HepG2 (cell line): Measurements from ENCODE around the gene NDUFA13.

ENCODE experiments used
- CBFB ChIP-seq: sonication (generic); formaldehyde crosslinking; IDR thresholded peaks from 2 replicates; pipeline ENCODE4 v1.4.0; 2020; ENCODE audit warnings: missing genetic modification reagents
- FOSL1 ChIP-seq: sonication (generic); formaldehyde crosslinking; IDR thresholded peaks from 2 replicates; pipeline ENCODE4 v1.9.0; 2021; ENCODE audit warnings: missing genetic modification reagents, borderline replicate concordance
- FOXA1 ChIP-seq, 2 experiments: fragments of 450-650 bp in 1 of 2; sonication (generic) in 1 of 2; formaldehyde crosslinking in 1 of 2; IDR thresholded peaks; 2 replicates each; pipeline versions ENCODE4 v1.4.0 to v1.6.1; 2016 to 2020; ENCODE audit warnings: missing genetic modification reagents in 1 of 2
- FOXP1 ChIP-seq, 2 experiments: fragments of 450-650 bp in 1 of 2; IDR thresholded peaks; 2 replicates each; pipeline ENCODE4 v1.6.1; 2017 to 2018; ENCODE audit warnings: antibody characterized with exemption in 1 of 2
- HMG20B ChIP-seq: conservative IDR thresholded peaks from 2 replicates; pipeline ENCODE4 v1.6.1; 2016; ENCODE audit warnings: missing genetic modification reagents, missing compliant biosample characterization
- KLF16 ChIP-seq, 2 experiments: sonication (generic) in 1 of 2; formaldehyde crosslinking in 1 of 2; IDR thresholded peaks; 2 replicates each; pipeline versions ENCODE4 v1.6.1 to v1.8.0; 2016 to 2023; ENCODE audit warnings: missing genetic modification reagents in 2 of 2, missing compliant biosample characterization in 1 of 2
- POLR2A ChIP-seq, 2 experiments: IDR thresholded peaks; 2 replicates each; pipeline ENCODE4 v1.6.1; 2011; ENCODE audit warnings: low read depth in 2 of 2, low read length in 2 of 2, mild to moderate bottlenecking in 1 of 2, moderate library complexity in 1 of 2; ENCODE audit not compliant: insufficient read depth in 1 of 2
- PPARG ChIP-seq: conservative IDR thresholded peaks from 2 replicates; pipeline ENCODE4 v1.6.1; 2016; ENCODE audit warnings: missing biosample characterization, missing genetic modification reagents
- TF ChIP-seq, protein P1 (sequence below): sonication (generic); formaldehyde crosslinking; IDR thresholded peaks from 2 replicates; pipeline ENCODE4 v1.5.0; 2020; ENCODE audit warnings: mild to moderate bottlenecking, missing genetic modification reagents, moderate library complexity
- TF ChIP-seq, protein P2 (sequence below): sonication (generic); formaldehyde crosslinking; IDR thresholded peaks from 2 replicates; pipeline ENCODE4 v1.5.1; 2020; ENCODE audit warnings: missing genetic modification reagents, mild to moderate bottlenecking, borderline replicate concordance
- TF ChIP-seq, protein P3 (sequence below): sonication (generic); formaldehyde crosslinking; conservative IDR thresholded peaks from 2 replicates; pipeline ENCODE4 v1.4.0; 2020; ENCODE audit warnings: missing genetic modification reagents

DNA sequence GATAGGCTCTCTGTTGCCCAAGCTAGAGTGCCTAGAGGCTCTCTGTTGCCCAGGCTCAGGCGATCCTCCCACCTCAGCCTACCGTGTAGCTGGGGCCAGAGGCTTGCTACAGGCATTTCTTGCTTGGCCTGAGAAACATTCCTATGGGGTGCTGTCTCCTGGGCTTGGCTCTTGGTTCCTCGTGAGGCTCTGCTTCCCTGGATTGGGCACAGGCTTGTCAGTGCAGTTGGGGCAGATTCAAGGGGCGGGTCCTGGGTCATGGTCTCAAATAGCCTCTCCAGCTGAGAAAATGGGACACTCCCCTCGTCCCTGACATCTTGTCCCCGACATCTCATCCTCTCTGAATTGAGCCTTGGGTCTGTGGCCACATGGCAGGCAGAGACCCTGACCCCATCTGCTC lies 5.6 kb upstream of the NDUFA13 start:
- TF ChIP-seq FOXP1 (IDR thresholded peaks at IDR 0.05) (no peak), FOXP1 (CRISPR knock-in tag; IDR thresholded peaks at IDR 0.05) (no peak), CBFB (CRISPR knock-in tag) (no peak), FOSL1 (CRISPR knock-in tag) (no peak), PPARG (no peak), HMG20B (no peak), POLR2A (IDR thresholded peaks at IDR 0.05; ENCODE audit: insufficient read depth in 1 of 2, low read depth in 2 of 2, low read length in 2 of 2) (no peak), FOXA1 (IDR thresholded peaks at IDR 0.05) (no peak), FOXA1 (CRISPR knock-in tag; IDR thresholded peaks at IDR 0.05) (no peak), KLF16 (CRISPR knock-in tag; IDR thresholded peaks at IDR 0.05) (no peak)
- TF ChIP-seq, protein P1, sequence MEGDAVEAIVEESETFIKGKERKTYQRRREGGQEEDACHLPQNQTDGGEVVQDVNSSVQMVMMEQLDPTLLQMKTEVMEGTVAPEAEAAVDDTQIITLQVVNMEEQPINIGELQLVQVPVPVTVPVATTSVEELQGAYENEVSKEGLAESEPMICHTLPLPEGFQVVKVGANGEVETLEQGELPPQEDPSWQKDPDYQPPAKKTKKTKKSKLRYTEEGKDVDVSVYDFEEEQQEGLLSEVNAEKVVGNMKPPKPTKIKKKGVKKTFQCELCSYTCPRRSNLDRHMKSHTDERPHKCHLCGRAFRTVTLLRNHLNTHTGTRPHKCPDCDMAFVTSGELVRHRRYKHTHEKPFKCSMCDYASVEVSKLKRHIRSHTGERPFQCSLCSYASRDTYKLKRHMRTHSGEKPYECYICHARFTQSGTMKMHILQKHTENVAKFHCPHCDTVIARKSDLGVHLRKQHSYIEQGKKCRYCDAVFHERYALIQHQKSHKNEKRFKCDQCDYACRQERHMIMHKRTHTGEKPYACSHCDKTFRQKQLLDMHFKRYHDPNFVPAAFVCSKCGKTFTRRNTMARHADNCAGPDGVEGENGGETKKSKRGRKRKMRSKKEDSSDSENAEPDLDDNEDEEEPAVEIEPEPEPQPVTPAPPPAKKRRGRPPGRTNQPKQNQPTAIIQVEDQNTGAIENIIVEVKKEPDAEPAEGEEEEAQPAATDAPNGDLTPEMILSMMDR, result no peak
- TF ChIP-seq, protein P2, sequence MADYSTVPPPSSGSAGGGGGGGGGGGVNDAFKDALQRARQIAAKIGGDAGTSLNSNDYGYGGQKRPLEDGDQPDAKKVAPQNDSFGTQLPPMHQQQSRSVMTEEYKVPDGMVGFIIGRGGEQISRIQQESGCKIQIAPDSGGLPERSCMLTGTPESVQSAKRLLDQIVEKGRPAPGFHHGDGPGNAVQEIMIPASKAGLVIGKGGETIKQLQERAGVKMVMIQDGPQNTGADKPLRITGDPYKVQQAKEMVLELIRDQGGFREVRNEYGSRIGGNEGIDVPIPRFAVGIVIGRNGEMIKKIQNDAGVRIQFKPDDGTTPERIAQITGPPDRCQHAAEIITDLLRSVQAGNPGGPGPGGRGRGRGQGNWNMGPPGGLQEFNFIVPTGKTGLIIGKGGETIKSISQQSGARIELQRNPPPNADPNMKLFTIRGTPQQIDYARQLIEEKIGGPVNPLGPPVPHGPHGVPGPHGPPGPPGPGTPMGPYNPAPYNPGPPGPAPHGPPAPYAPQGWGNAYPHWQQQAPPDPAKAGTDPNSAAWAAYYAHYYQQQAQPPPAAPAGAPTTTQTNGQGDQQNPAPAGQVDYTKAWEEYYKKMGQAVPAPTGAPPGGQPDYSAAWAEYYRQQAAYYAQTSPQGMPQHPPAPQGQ, result no peak
- TF ChIP-seq, protein P3, sequence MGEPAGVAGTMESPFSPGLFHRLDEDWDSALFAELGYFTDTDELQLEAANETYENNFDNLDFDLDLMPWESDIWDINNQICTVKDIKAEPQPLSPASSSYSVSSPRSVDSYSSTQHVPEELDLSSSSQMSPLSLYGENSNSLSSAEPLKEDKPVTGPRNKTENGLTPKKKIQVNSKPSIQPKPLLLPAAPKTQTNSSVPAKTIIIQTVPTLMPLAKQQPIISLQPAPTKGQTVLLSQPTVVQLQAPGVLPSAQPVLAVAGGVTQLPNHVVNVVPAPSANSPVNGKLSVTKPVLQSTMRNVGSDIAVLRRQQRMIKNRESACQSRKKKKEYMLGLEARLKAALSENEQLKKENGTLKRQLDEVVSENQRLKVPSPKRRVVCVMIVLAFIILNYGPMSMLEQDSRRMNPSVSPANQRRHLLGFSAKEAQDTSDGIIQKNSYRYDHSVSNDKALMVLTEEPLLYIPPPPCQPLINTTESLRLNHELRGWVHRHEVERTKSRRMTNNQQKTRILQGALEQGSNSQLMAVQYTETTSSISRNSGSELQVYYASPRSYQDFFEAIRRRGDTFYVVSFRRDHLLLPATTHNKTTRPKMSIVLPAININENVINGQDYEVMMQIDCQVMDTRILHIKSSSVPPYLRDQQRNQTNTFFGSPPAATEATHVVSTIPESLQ (CRISPR knock-in tag), result no peak
